ENCODE results near the gene FILIP1. TPM values are rescaled to one million over a fixed set of nuclear protein-coding genes. Genes with fewer than 3 reads are reported as not detected.

Gene FILIP1, protein sequence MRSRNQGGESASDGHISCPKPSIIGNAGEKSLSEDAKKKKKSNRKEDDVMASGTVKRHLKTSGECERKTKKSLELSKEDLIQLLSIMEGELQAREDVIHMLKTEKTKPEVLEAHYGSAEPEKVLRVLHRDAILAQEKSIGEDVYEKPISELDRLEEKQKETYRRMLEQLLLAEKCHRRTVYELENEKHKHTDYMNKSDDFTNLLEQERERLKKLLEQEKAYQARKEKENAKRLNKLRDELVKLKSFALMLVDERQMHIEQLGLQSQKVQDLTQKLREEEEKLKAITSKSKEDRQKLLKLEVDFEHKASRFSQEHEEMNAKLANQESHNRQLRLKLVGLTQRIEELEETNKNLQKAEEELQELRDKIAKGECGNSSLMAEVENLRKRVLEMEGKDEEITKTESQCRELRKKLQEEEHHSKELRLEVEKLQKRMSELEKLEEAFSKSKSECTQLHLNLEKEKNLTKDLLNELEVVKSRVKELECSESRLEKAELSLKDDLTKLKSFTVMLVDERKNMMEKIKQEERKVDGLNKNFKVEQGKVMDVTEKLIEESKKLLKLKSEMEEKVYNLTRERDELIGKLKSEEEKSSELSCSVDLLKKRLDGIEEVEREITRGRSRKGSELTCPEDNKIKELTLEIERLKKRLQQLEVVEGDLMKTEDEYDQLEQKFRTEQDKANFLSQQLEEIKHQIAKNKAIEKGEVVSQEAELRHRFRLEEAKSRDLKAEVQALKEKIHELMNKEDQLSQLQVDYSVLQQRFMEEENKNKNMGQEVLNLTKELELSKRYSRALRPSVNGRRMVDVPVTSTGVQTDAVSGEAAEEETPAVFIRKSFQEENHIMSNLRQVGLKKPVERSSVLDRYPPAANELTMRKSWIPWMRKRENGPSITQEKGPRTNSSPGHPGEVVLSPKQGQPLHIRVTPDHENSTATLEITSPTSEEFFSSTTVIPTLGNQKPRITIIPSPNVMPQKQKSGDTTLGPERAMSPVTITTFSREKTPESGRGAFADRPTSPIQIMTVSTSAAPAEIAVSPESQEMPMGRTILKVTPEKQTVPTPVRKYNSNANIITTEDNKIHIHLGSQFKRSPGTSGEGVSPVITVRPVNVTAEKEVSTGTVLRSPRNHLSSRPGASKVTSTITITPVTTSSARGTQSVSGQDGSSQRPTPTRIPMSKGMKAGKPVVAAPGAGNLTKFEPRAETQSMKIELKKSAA (N-terminal part only)
- not detected in 2 replicates for total RNA-seq

DNA sequence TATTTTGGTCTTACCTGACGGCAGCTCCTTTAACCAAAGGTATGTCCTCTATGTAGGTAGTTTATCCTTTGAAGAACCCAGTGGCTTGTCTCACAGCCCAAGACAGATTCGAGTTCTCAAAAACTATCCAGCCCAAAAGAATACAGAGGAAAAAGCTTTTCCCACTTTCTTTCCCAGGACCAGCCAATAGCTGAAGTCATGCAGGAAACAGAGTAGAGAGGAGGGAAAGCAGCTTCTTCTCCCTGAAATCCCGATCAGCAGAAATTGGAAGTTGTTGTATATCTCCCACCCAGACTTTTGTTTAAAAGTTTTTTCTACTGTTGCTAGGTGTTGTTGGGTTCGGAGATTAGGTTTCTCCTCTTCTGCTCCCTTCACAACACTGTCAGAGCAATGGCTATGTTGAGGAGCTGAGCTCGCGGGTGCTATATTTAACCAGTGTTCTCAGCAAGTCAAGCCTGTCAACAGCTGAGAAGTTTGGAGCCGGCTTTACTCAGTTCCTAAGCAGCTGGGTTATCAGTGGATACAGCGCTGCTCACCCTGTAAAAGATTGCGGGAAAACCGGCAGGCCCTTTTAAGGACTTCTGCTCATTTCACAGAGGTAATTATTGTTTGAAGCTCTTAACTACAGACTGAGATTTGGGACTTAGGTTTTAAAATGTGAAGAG lies at the start of gene FILIP1:
TSS of gene FILIP1 (minus strand) at position 401 of the 665 bp plus-strand sequence. CDS start 78,828 bp downstream, outside the sequence.
- intact Hi-C loops (cut with micrococcal nuclease), result no loop called here

DNA sequence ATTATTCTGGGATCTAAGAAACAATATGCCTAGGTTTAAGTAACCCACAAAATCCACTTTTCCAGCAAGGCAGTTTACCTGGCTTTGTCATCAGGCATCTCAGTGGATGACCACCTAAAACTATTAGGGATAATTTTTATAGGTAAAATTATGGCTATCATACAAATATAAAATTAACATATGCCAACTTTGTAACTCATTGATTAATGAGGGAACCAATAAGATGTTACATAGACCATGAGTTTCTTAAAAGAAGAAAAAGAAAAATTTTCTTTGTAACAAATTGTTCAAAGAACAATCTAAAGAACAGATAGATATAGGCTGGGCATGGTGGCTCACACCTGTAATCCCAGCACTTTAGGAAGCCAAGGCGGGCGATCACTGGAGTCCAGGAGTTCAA lies 49.7 kb upstream of the FILIP1 start:
- intact Hi-C loops (cut with micrococcal nuclease), result no loop called here

DNA sequence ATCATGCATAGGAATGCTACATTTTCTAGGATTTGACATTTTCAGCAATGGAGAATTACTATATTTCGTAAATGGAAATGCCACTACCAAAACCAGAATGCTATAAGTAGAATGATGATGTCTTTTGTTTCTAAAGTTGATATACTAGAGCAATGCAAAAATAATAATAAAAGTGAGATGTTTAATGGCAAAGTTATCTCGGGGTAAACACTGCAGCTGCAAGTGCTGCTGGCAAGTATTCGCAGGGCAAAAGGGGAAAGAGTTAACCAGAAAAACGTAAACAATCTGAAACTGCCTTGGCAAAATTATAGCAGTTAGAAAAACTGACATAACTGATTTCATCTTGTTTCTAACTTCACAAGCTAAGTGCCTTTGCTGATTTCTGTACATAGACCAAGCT lies 45.5 kb upstream of the FILIP1 start:
- intact Hi-C loops (cut with micrococcal nuclease), result no loop called here

DNA sequence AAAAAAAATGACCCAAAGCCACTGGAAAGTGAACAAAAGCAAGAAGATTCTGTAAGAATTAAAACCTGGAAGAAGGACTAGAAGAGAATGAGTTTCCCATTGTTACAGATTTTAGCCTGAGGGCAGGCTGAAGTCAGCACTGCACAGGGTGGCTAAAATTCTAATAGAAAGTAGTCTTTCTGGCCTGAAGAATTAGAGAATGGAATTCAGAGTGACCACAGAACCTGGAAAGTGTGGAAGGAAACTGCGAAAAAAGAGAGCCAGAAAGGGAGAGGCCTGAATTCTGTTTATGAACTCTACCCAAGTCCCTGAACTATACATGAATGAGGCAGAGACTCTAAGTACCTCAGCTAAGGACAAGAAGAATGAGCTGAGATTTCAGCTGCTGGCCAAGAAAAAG lies 38.9 kb upstream of the FILIP1 start:
- intact Hi-C loops (cut with micrococcal nuclease), result no loop called here

DNA sequence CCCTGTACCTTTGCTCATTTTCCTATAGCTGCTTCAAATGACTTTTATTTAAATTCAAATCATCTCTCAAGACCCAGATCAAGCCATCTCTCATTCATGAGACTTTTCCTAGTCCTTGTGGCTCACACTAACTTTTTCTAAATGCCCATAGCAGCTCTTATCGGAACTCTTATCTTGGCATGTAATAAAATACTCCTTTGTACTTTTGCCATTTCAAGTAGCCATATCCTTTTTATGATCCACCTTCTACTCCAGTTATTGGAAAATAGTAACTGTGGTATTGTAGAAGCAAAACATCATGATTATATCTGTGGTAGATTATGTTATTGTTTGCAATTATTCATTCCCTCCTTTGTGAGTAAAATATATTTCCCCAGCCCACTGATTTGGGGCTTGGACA lies 37.6 kb upstream of the FILIP1 start:
- intact Hi-C loops (cut with micrococcal nuclease), result no loop called here

DNA sequence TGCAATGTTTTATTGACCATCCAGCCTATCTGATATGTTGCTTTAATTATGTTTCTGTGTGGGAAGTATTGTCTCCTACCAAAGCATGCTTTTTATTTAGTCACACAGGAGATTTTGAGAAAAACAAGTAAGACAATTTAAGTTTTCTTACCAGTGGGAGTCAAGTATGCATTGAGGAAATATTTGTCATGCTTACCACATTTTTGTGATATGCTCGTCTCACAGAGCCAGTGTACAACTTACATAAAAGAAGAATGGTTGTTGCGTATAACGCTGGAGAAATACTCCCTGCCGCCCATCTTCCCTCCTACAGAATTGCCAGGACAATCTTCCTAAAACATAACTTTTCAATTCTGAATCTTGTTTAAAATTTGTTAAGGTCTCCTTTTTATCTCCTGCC lies 37.1 kb upstream of the FILIP1 start:
- intact Hi-C loops (cut with micrococcal nuclease), result no loop called here

DNA sequence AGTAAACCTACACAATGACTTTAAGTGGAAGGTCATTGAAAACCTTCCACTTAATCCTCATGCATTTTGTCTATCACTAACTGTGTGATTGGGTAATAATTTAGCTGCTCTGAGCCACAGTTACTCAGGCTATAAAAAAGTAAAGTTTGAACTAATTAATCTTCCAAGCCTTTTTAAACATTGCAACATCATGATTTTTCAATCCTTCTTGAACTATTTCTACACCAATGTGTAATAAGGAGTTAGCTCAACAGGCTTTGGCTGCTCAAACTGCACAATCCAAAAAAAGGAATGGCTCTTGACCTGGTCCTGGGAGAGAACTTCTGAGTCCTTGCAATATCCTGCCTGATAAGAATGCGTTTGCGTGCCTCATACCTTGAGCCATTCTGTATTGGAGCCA lies 34.8 kb upstream of the FILIP1 start:
- intact Hi-C loops (cut with micrococcal nuclease), result loop anchor here (5.0 kb wide), 1 partner anchor 316 kb away; no protein-coding TSS in a partner anchor

DNA sequence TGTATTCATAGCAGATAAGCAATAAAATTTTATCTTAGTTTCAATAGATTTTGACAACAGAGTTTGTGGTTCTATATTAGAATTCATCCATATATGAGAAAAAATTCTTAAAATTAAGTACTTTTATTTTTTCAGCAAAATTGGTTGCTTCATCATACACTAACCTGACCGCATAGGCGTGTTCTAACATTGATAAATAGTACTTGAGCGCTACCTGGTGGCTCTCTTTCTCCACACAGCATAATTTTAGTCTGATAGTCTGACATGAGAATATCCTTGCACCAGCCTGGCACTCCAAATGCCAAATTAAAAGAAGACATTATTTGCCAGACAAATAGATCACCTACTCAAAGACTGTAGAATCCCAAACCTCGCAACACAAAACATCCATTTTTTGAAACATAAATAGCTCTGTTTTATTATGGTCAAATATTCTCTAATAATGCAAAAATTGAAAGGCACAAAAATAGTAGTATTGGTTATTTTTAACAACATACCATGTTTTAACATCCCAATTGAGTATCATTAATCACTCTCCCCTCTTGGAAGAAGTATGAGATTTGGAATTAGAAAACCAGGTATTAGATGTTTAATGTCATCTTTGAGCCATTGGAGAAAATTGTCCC lies 33.0 kb upstream of the FILIP1 start:
- intact Hi-C loops (cut with micrococcal nuclease), result loop anchor here (1.0 to 5.0 kb wide), 5 partner anchors 158 to 1436 kb away; no protein-coding TSS in a partner anchor

DNA sequence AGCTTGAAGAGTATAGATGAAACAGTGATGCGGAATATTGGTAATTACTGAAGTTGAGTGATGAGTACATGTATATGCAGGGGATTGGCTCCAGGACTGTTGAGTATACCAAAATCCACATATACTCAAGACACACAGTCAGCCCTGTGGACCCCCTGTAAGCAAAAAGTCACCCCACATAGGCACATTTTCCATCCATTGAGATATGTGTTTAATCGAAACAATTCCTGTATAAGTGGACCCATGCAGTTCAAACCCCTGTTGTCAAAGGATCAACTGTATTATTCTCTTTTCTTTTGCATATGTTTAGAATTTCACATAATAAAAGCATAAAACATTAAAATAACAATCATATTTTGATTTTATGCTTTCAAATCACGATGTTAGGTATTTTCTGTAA lies 32.1 kb upstream of the FILIP1 start:
- intact Hi-C loops (cut with micrococcal nuclease), result loop anchor here (1.0 to 5.0 kb wide), 5 partner anchors 157 to 1435 kb away; no protein-coding TSS in a partner anchor

DNA sequence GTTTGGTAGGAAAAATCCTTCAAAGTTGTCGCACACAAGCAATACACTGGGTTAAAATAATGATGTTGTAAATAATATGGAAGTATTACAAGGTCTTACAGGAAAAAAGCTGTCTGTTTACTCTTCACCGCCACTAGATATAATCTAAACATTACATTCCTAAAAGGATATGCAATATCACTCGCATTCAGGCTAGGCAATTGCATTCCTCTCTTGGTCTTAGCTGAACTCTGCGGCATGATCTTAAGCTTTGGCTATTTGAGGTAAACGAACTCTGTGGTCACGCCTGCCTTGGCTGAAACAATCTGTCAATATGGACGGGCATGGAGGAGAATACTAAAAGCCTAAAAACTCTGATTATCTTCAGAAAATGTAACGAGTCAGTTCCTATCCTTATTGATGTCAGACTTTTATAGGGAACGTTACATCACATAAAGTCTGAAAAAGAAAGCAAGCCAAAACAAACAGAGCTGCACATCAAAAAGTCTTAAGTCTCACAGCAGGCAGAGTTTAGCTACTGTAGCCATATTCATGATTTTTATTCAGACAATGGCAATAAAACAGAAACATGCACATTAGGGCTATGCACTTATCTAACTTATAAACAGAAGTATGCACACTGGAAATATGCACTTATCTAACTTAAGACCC lies 30.8 kb upstream of the FILIP1 start:
- intact Hi-C loops (cut with micrococcal nuclease), result no loop called here

DNA sequence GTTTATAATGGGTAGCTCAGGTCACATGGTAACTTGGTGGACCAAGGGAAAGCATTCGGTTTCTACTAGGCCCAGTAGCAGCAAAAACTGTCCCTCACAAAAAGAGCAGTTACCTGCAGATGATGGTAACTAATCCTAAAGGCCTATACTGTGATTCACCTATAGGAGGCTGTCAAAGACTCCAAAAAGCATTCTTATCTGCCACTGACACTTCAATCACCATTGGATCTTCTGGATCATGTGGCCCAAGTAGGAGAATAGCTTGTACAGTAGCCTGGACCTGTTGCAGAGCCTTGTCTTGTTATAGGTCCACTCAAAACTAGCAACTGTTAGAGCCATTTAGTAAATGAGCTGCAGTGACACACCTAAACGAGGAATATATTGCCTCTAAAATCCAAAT lies 23.2 kb upstream of the FILIP1 start:
- intact Hi-C loops (cut with micrococcal nuclease), result no loop called here

DNA sequence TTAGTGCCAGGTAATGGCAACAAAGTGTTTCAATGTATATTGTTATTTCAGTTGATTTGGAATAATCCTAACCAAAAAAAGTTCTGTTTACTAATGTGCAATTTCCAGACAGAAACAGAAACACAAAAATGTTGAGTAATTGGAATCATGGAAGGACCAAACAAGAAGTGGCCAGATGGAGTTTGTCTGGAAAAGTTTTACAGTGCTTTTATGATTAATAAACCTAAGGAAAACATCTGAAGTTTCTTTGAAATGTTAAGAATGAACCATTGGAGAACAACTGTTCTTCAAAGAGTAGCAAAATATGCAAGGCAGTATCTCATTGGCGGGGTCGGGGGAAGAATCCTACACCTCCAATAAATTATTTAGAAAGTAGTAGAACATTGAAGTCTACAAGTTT lies 19.0 kb upstream of the FILIP1 start:
- intact Hi-C loops (cut with micrococcal nuclease), result no loop called here

DNA sequence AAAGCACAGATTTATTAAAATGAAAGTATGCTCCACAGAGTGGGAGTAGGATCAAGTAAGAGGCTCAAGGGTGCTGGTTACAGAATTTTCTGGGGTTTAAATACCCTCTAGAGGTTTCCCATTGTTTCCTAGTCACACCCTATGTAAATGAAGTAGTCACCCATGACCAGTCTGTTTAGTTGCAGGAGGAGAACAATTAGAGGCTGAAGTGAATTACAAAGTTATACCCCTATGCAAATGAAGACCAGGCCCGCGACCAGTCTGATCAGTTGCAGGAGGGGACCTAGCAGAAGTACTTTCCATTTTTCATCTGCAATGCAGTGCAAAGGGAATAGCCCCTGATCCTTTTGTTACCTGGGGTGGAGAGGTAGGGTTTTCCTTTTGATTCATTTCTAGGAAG lies 11.8 kb upstream of the FILIP1 start:
- intact Hi-C loops (cut with micrococcal nuclease), result no loop called here

DNA sequence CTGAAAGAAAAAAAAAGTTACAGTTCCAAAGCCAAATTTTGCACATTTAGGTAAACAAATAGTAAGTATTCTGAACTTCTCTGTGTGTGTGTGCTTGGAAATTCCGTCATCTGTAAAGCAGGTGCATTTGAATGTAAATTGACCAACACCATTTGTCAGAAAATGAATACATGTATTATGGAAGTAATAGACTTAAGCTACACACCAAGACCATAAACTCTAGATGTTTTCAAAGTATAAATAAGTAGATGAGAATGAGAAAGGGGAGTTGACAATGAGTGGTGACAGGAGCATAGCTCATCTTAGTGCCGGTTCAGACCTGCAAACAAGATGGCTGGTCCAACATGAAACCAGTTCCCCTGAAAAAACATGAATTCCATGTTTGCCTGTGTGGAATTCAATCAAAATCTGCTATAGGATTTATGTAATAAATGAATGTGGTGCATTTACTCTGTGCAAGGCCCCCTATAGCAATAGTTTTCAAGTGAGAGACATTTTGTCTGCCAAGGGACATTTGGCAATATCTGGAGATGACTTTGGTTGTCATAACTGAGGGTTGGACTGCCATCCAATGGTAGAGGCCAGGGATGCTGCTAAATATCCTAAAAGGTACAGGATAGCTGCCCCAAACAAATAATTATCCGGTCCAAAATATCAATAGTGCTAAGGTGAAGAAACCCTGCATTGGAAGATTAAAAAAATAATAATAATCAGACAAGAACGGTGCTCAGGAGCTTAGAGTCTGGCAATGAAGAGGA lies 11.0 kb upstream of the FILIP1 start:
- intact Hi-C loops (cut with micrococcal nuclease), result no loop called here

DNA sequence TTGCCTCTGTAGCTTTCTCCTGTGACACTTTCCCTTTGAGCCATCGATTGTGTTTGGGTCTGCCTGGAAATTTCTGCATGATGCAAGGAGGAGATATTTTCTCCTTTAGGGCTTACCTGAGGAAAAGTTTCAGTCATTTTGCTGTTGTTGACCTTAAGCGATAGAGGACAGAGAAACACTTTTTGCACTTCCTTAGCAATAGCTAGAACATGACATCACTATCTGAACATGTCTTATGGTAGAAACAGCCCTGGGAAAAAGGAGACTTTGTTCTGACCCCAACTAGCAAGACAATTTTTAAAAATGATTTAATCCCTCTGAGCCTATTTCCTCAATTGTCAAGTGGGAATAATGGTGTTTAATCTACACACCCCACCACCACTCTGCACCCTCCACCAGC lies 9.7 kb upstream of the FILIP1 start:
- intact Hi-C loops (cut with micrococcal nuclease), result no loop called here

DNA sequence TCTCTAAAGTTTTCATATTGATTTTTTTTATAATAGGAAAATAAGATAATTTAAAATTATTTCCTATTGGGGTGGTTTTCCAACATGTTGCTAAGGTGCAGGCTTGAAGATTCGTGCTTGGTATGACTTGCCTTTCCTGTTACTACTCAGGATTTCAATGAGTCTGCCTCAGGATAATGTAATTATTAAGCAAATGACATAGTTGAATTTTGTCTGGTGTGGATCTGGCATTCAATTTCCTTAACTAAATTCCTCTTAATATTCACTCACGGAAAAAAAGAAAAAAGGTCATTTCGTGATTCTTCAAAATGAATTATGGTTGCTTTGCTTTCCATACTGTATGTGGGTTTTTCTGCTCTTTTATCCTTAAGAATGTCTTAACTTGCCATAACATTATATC lies 9.3 kb upstream of the FILIP1 start:
- intact Hi-C loops (cut with micrococcal nuclease), result no loop called here

DNA sequence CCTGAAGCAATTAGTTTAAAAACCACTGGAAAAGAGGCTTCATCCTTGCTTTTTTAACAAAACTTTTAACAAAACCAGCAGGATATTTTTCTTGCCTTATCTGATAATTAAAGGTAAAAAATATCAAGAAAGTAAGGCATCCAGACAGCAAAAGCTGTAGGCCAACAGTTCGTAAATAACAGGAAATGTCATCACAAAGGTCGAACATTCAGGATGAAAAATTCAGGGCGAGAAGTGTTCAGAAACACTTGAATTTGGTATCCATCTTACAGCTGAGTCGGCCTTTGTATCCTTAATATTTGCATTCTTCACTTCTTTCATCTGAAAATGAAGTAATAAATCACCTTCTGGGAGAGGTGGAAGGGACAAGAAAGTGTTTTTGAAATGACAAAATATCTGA lies 8.2 kb upstream of the FILIP1 start:
- intact Hi-C loops (cut with micrococcal nuclease), result no loop called here

DNA sequence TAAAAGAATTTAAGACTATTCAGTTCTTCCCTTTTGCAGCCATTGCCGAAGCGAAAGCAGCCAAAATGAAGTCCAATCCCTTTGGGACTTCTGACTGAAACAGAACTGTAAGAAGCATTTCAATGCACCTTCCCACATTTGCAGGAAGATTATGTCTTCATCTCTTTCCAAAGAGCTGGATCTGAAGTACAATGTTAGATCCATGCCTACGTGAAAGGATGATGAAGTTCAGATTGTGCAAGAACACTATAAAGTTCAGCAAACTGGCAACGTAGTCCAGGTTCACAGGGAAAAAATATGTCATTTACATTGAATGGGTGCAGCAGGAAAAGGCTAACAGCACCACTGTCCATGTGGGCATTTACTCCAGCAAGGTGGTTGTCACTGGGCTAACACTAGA lies 6.0 kb upstream of the FILIP1 start:
- intact Hi-C loops (cut with micrococcal nuclease), result no loop called here

DNA sequence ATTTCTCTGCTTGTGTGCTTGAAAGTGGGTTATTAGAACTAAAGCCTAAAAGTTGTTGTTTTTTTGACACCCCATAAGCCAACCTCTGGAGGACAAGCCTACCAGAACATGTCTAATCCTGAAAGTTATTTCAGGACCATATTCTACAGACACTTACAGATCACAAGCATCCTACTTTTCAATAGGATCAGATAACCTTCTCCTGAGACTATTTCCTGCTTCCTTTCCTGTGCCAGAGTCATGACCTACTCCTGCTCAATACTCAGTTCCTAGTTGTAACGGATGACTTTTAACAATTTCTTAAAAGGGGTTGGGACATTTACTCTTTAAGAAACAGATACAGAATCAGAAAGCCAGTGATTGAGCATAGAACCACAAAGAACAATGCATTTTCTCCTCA lies 5.3 kb upstream of the FILIP1 start:
- intact Hi-C loops (cut with micrococcal nuclease), result no loop called here

Data from T-helper 2 cell treated with Interferon-gamma antibody and Interleukin-4, amounts not matched to agents 100 ng/mL and 5 ng/mL, for 36 hours (primary cell).